HepG2 (cell line): ENCODE results near the gene ANXA3.

Experiments
- BCLAF1 ChIP-seq: fragments of 450-650 bp; IDR thresholded peaks from 2 replicates; pipeline ENCODE4 v1.6.1; 2017; ENCODE audit warnings: mild to moderate bottlenecking
- FOXA1 ChIP-seq, 2 experiments: fragments of 450-650 bp in 1 of 2; sonication (generic) in 1 of 2; formaldehyde crosslinking in 1 of 2; IDR thresholded peaks; 2 replicates each; pipeline versions ENCODE4 v1.4.0 to v1.6.1; 2016 to 2020; ENCODE audit warnings: missing genetic modification reagents in 1 of 2
- HMG20B ChIP-seq: conservative IDR thresholded peaks from 2 replicates; pipeline ENCODE4 v1.6.1; 2016; ENCODE audit warnings: missing genetic modification reagents, missing compliant biosample characterization
- ISL2 ChIP-seq: sonication (generic); formaldehyde crosslinking; IDR thresholded peaks from 2 replicates; pipeline ENCODE4 v1.5.0; 2020; ENCODE audit warnings: missing genetic modification reagents
- NFYB ChIP-seq: sonication (generic); formaldehyde crosslinking; IDR thresholded peaks from 2 replicates; pipeline ENCODE4 v1.4.0; 2020; ENCODE audit warnings: missing genetic modification reagents
- STAT6 ChIP-seq: sonication (generic); formaldehyde crosslinking; IDR thresholded peaks from 2 replicates; pipeline ENCODE4 v1.4.0; 2020; ENCODE audit warnings: missing genetic modification reagents, mild to moderate bottlenecking, borderline replicate concordance
- ZNF260 ChIP-seq: sonication (generic); formaldehyde crosslinking; IDR thresholded peaks from 2 replicates; pipeline ENCODE4 v1.4.0; 2020; ENCODE audit warnings: missing genetic modification reagents, low read depth, mild to moderate bottlenecking, borderline replicate concordance
- TF ChIP-seq, protein P1 (sequence below): sonication (generic); formaldehyde crosslinking; IDR thresholded peaks from 2 replicates; pipeline ENCODE4 v1.4.0; 2020; ENCODE audit warnings: mild to moderate bottlenecking, missing genetic modification reagents

- TF ChIP-seq FOXA1 (IDR thresholded peaks at IDR 0.05) (no peak), FOXA1 (CRISPR knock-in tag; IDR thresholded peaks at IDR 0.05) (no peak), BCLAF1 (no peak), ISL2 (CRISPR knock-in tag) (no peak), ZNF260 (no peak), STAT6 (CRISPR knock-in tag) (no peak), HMG20B (CRISPR knock-in tag) (no peak), NFYB (no peak)
- TF ChIP-seq, protein P1, sequence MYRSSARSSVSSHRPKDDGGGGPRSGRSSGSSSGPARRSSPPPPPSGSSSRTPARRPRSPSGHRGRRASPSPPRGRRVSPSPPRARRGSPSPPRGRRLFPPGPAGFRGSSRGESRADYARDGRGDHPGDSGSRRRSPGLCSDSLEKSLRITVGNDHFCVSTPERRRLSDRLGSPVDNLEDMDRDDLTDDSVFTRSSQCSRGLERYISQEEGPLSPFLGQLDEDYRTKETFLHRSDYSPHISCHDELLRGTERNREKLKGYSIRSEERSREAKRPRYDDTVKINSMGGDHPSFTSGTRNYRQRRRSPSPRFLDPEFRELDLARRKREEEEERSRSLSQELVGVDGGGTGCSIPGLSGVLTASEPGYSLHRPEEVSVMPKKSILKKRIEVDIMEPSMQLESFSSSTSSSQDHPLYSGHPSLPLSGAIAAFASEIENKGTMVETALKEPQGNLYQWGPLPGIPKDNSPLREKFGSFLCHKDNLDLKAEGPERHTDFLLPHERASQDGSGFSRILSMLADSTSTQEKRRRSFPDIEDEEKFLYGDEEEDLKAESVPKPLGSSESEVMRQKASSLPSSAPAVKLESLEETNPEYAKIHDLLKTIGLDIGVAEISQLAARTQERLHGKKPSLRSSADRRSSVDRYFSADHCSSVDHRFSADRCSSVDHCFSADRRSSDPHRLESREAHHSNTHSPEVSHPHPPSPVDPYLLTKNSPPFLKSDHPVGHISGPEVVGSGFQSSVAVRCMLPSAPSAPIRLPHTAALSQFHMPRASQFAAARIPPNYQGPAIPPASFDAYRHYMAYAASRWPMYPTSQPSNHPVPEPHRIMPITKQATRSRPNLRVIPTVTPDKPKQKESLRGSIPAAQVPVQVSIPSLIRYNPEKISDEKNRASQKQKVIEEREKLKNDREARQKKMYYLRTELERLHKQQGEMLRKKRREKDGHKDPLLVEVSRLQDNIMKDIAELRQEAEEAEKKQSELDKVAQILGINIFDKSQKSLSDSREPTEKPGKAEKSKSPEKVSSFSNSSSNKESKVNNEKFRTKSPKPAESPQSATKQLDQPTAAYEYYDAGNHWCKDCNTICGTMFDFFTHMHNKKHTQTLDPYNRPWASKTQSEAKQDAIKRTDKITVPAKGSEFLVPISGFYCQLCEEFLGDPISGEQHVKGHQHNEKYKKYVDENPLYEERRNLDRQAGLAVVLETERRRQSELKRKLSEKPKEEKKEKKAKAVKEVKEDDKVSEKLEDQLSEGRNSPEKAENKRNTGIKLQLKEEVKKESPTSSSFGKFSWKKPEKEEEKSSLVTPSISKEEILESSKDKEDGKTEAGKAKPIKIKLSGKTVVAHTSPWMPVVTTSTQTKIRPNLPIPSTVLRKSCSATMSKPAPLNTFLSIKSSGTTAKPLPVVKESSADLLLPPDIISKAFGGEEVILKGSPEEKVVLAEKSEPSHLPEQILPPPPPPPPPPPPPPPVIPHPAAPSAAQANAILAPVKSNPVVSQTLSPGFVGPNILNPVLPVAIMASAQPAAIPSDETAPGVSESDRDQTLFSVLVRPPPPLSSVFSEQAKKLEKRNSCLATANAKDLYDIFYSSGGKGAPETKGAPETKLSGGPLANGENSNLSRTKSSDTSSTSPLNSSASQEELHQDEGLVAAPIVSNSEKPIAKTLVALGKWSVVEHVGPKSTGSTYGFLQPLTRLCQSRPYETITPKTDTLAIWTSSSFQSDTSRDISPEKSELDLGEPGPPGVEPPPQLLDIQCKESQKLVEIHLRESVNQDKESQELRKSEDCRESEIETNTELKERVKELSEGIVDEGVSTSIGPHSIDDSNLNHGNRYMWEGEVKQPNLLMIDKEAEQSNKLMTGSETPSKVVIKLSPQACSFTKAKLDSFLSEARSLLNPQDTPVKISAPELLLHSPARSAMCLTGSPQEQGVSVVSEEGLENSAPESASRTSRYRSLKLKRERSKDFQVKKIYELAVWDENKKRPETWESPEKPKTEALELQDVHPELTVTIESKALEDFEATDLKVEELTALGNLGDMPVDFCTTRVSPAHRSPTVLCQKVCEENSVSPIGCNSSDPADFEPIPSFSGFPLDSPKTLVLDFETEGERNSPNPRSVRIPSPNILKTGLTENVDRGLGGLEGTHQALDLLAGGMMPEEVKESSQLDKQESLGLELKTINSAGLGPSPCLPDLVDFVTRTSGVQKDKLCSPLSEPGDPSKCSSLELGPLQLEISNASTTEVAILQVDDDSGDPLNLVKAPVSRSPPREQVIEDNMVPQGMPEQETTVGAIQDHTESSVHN = no peak
Observed at GRCh38 chr4:78611215-78611558, 59.6 kb downstream of the ANXA3 start.
